OCI-LY3 (cell line): ENCODE results near the gene MAPK8IP2.

ENCODE experiments used
- CTCF ChIP-seq: fragments of 200-600, 300-600 bp; sonication (generic); IDR thresholded peaks from 2 replicates; pipeline ENCODE4 v1.5.1; 2014; ENCODE audit warnings: antibody characterized with exemption, low read length, low read depth
- EZH2phosphoT487 ChIP-seq: fragments of 200-600 bp; shearing (Covaris generic); IDR thresholded peaks from 2 replicates; pipeline ENCODE4 v1.6.1; 2018; ENCODE audit warnings: antibody characterized with exemption, mixed run types, low read depth

- TF ChIP-seq CTCF = no peak
- no peak for TF ChIP-seq EZH2phosphoT487
Observed at GRCh38 chr22:50575426-50575941, 25.1 kb upstream of the MAPK8IP2 start.
